Measurements from ENCODE around the gene TSC22D4. TPM values are rescaled to one million over a fixed set of nuclear protein-coding genes. Genes with fewer than 3 reads are reported as not detected.

TSC22D4 gene
- total RNA-seq, 1 donor from 2014 or later = 68.7 TPM

- Mint-ChIP-seq H3K9me3 (no peaks in the 10 kb centered on the region), H3K27ac (no peak overlapping the region), H3K4me1 (peaks cover 9% of the 10 kb centered on the region), H3K27me3 (no peaks in the 10 kb centered on the region), H3K36me3 (ENCODE audit: low read depth) (no peaks in the 10 kb centered on the region), H3K4me3 (no peak overlapping the region)
- ChIA-PET CTCF (no interaction called here), POLR2A (interaction anchor here (0.7 to 0.8 kb wide), 2 partner anchors 11 to 289 kb away, joined by 3 read pairs; no protein-coding TSS in a partner anchor)
- no peak for TF ChIP-seq CTCF (IDR thresholded peaks at IDR 0.05)
- intact Hi-C loops (cut with micrococcal nuclease) = no loop called here
- ATAC-seq (ENCODE audit: low read depth) (no peak), DNase-seq (no peak)
These were observed 40.6 kb upstream of the TSC22D4 start for GRCh38 chr7:100519580-100519979.

- ChIA-PET POLR2A (interaction anchor here (0.6 kb wide), 1 partner anchor 573 kb away, joined by 5 read pairs; no protein-coding TSS in a partner anchor), CTCF (interaction anchor here (1.4 kb wide), 1 partner anchor 42 kb away, joined by 5 read pairs; no protein-coding TSS in a partner anchor)
- peaks cover 9% of the 10 kb centered on the region for H3K4me1 Mint-ChIP-seq
- peaks cover 2% of the 10 kb centered on the region for H3K27me3 Mint-ChIP-seq
- intact Hi-C loops (cut with micrococcal nuclease) = no loop called here
- ATAC-seq (ENCODE audit: low read depth) = no peak
- H3K4me3 Mint-ChIP-seq = no peak overlapping the region
- no peak for DNase-seq
- no peak for TF ChIP-seq CTCF (IDR thresholded peaks at IDR 0.05)
- no peaks in the 10 kb centered on the region for H3K9me3 Mint-ChIP-seq
- H3K36me3 Mint-ChIP-seq (ENCODE audit: low read depth) = no peaks in the 10 kb centered on the region
- no peak overlapping the region for H3K27ac Mint-ChIP-seq
These were observed 38.3 kb upstream of the TSC22D4 start for GRCh38 chr7:100517305-100517704.

- H3K27me3 Mint-ChIP-seq = peaks cover 2% of the 10 kb centered on the region
- no peaks in the 10 kb centered on the region for H3K36me3 Mint-ChIP-seq (ENCODE audit: low read depth)
- peaks cover 9% of the 10 kb centered on the region for H3K4me1 Mint-ChIP-seq
- peak; percentile 37 for ATAC-seq (ENCODE audit: low read depth)
- no peak for TF ChIP-seq CTCF (IDR thresholded peaks at IDR 0.05)
- POLR2A ChIA-PET = interaction anchor here (1.0 kb wide), 1 partner anchor 11 kb away, joined by 5 read pairs; no protein-coding TSS in a partner anchor
- no peaks in the 10 kb centered on the region for H3K9me3 Mint-ChIP-seq
- CTCF ChIA-PET = interaction anchor here (0.9 kb wide), 1 partner anchor 19 kb away, joined by 3 read pairs; no protein-coding TSS in a partner anchor
- intact Hi-C loops (cut with micrococcal nuclease) = no loop called here
- H3K4me3 Mint-ChIP-seq = no peak overlapping the region
- no peak for DNase-seq
- H3K27ac Mint-ChIP-seq = no peak overlapping the region
These were observed 37.3 kb upstream of the TSC22D4 start for GRCh38 chr7:100516135-100516812.

GRCh38 chr7:100515072-100515532, 36.1 kb upstream of the TSC22D4 start:
- Mint-ChIP-seq H3K27ac (no peak overlapping the region), H3K27me3 (peaks cover 6% of the 10 kb centered on the region), H3K36me3 (ENCODE audit: low read depth) (no peaks in the 10 kb centered on the region), H3K9me3 (no peaks in the 10 kb centered on the region), H3K4me3 (no peak overlapping the region), H3K4me1 (peaks cover 9% of the 10 kb centered on the region)
- intact Hi-C loops (cut with micrococcal nuclease) = no loop called here
- DNase-seq = no peak
- POLR2A ChIA-PET = no interaction called here
- no peak for TF ChIP-seq CTCF (IDR thresholded peaks at IDR 0.05)
- ATAC-seq (ENCODE audit: low read depth) = no peak
- CTCF ChIA-PET = interaction anchor here (0.6 kb wide), 1 partner anchor 128 kb away, joined by 3 read pairs; no protein-coding TSS in a partner anchor

- no peak overlapping the region for H3K27ac Mint-ChIP-seq
- no peaks in the 10 kb centered on the region for H3K9me3 Mint-ChIP-seq
- CTCF ChIA-PET = no interaction called here
- ATAC-seq (ENCODE audit: low read depth) = no peak
- H3K4me3 Mint-ChIP-seq = no peak overlapping the region
- DNase-seq = no peak
- peaks cover 9% of the 10 kb centered on the region for H3K4me1 Mint-ChIP-seq
- peaks cover 8% of the 10 kb centered on the region for H3K27me3 Mint-ChIP-seq
- no peak for TF ChIP-seq CTCF (IDR thresholded peaks at IDR 0.05)
- H3K36me3 Mint-ChIP-seq (ENCODE audit: low read depth) = no peaks in the 10 kb centered on the region
- POLR2A ChIA-PET = no interaction called here
- intact Hi-C loops (cut with micrococcal nuclease) = no loop called here
These were observed 34.3 kb upstream of the TSC22D4 start for GRCh38 chr7:100513212-100513810.

Measured in activated B cell treated with CpG ODN at 0.5 μM for 24 hours (primary cell).